ENCODE measurements around the gene CMTM3. TPM values are rescaled to one million over a fixed set of nuclear protein-coding genes. Genes with fewer than 3 reads are reported as not detected.

Gene CMTM3
- total RNA-seq, 1 experiment from 2014 or later: 12.8 TPM

DNA sequence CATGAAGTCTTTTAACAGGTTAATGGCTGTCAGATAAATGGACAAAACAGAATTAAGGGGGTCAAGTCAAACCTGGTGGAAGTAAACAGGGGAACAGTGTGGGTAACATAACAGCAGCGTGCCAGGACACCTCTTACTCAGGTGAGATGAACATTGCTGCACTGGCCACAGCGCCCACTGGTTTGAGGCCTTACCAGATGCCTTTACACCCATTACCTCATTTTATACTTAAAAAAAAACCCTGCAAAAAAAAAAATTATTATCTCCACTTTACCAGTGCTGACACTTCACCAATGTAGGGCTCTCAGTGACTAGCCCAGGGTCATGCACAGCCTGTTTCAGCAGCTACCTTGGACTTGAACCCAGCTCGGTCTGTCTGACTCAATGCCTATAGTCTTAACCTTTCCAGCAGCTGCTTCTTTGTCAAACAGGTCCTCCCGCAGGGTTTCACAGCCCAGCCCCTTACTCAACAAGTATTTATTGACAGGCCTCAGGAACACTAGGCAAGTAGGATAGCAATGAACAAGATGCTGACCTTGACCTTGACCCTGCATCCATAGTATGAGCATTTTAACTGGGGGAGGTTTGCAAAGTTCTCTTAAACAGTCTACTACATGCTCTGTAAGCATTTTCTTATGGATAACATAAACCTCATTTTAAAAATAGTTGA is 30.2 kb downstream of the CMTM3 start:
- POLR2A ChIA-PET: no interaction called here
- CTCF ChIA-PET: interaction anchor here (1.5 kb wide), 1 partner anchor 16 kb away, joined by 6 read pairs; no protein-coding TSS in a partner anchor
- RAD21 ChIA-PET (ENCODE audit: low non-redundant PET in 1 of 2, low total read pairs in 2 of 2, uncharacterized antibody in 2 of 2, unreplicated experiment in 2 of 2): no interaction called here

DNA sequence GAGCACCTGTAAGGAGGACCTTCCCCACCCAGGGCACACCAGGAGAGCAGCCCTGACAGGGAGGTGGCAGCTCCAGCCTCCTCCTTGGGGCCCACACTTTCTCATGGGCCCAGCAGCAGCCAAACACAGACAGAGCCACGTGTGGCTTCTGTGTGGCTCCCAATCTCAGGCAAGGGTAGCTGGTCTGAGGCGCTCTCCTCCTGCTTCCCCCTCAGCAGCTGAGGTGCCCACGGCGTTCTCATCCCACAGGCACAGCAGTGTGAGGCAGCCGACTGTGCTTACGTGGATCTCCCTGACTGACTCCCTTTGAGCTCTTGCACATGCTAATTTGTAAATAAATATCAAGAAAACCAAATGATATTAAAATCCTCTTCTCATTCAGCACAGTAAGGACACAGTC is 30.9 kb downstream of the CMTM3 start:
- H3K4me3 ChIP-seq (replicated peaks in 1 of 2; ENCODE audit: low read depth in 1 of 2, low read length in 2 of 2): no peak overlapping the region
- ATAC-seq: no peak
- CTCF ChIA-PET: interaction anchor here (1.5 kb wide), 1 partner anchor 15 kb away, joined by 6 read pairs; no protein-coding TSS in a partner anchor
- H4K20me1 ChIP-seq (ENCODE audit: insufficient read depth): no peaks in the 10 kb centered on the region
- RAD21 ChIA-PET (ENCODE audit: low non-redundant PET in 1 of 2, low total read pairs in 2 of 2, uncharacterized antibody in 2 of 2, unreplicated experiment in 2 of 2): no interaction called here
- DNase-seq (ENCODE audit: low read depth, low spot score): no peak
- no peaks in the 10 kb centered on the region for H3K36me3 ChIP-seq (ENCODE audit: control insufficient read depth in 1 of 2, insufficient read depth in 2 of 2, low read length in 2 of 2)
- H3K9me3 ChIP-seq (ENCODE audit: control insufficient read depth in 1 of 2, insufficient read depth in 1 of 2, low read depth in 1 of 2, low read length in 2 of 2): no peaks in the 10 kb centered on the region
- no peak overlapping the region for H3K4me2 ChIP-seq (ENCODE audit: low read length)
- no peak overlapping the region for H3K27ac ChIP-seq (ENCODE audit: low read depth, low read length)
- TF ChIP-seq SRF (IDR thresholded peaks at IDR 0.05; ENCODE audit: low read depth) (no peak), EZH2 (IDR thresholded peaks at IDR 0.05) (no peak), EZH2phosphoT487 (IDR thresholded peaks at IDR 0.05; ENCODE audit: borderline replicate concordance) (no peak), ELF1 (IDR thresholded peaks at IDR 0.05; ENCODE audit: borderline replicate concordance, low read depth) (no peak), CEBPB (IDR thresholded peaks at IDR 0.05; ENCODE audit: low read depth) (no peak), SIN3A (IDR thresholded peaks at IDR 0.05; ENCODE audit: low read depth) (no peak), ZFX (IDR thresholded peaks at IDR 0.05) (no peak), TCF7L2 (IDR thresholded peaks at IDR 0.05; ENCODE audit: borderline replicate concordance, extremely low read depth, insufficient read depth, insufficient read length) (no peak)
- TF ChIP-seq, protein P1, sequence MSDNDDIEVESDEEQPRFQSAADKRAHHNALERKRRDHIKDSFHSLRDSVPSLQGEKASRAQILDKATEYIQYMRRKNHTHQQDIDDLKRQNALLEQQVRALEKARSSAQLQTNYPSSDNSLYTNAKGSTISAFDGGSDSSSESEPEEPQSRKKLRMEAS (IDR thresholded peaks at IDR 0.05): no peak
- TF ChIP-seq, protein P2, sequence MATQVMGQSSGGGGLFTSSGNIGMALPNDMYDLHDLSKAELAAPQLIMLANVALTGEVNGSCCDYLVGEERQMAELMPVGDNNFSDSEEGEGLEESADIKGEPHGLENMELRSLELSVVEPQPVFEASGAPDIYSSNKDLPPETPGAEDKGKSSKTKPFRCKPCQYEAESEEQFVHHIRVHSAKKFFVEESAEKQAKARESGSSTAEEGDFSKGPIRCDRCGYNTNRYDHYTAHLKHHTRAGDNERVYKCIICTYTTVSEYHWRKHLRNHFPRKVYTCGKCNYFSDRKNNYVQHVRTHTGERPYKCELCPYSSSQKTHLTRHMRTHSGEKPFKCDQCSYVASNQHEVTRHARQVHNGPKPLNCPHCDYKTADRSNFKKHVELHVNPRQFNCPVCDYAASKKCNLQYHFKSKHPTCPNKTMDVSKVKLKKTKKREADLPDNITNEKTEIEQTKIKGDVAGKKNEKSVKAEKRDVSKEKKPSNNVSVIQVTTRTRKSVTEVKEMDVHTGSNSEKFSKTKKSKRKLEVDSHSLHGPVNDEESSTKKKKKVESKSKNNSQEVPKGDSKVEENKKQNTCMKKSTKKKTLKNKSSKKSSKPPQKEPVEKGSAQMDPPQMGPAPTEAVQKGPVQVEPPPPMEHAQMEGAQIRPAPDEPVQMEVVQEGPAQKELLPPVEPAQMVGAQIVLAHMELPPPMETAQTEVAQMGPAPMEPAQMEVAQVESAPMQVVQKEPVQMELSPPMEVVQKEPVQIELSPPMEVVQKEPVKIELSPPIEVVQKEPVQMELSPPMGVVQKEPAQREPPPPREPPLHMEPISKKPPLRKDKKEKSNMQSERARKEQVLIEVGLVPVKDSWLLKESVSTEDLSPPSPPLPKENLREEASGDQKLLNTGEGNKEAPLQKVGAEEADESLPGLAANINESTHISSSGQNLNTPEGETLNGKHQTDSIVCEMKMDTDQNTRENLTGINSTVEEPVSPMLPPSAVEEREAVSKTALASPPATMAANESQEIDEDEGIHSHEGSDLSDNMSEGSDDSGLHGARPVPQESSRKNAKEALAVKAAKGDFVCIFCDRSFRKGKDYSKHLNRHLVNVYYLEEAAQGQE (IDR thresholded peaks at IDR 0.05; ENCODE audit: low read depth): no peak
- intact Hi-C loops (cut with micrococcal nuclease): no loop called here
- no peaks in the 10 kb centered on the region for H3K79me2 ChIP-seq (ENCODE audit: insufficient read depth, low read length)
- POLR2A ChIA-PET: no interaction called here
- H3K4me1 ChIP-seq (ENCODE audit: control insufficient read depth in 1 of 2, insufficient read depth in 2 of 2, low read length in 2 of 2): peaks cover 4 to 7% of the 10 kb centered on the region in 2 experiments; a peak in 2 of 4 replicates
- no peak overlapping the region for H3K9ac ChIP-seq (ENCODE audit: low read length)
- no TSS peak for BruUV-seq (replicated peaks)
- H3K9me2 ChIP-seq (ENCODE audit: insufficient read depth): no peaks in the 10 kb centered on the region
- no peaks in the 10 kb centered on the region for H3K27me3 ChIP-seq (ENCODE audit: insufficient read depth, low read length)
- no peak overlapping the region for H2AFZ ChIP-seq (ENCODE audit: low read depth, low read length, poor library complexity, severe bottlenecking)

More for the DNA sequence above, 30.2 kb downstream of the CMTM3 start:
- Histone ChIP-seq H3K4me1 (ENCODE audit: control insufficient read depth in 1 of 2, insufficient read depth in 2 of 2, low read length in 2 of 2) (peaks cover 2 to 3% of the 10 kb centered on the region in 2 experiments; a peak in 2 of 4 replicates), H3K9me2 (ENCODE audit: insufficient read depth) (no peaks in the 10 kb centered on the region), H3K9ac (ENCODE audit: low read length) (no peak overlapping the region), H3K79me2 (ENCODE audit: insufficient read depth, low read length) (no peaks in the 10 kb centered on the region), H3K4me3 (replicated peaks in 1 of 2; ENCODE audit: low read depth in 1 of 2, low read length in 2 of 2) (no peak overlapping the region), H4K20me1 (ENCODE audit: insufficient read depth) (no peaks in the 10 kb centered on the region), H2AFZ (ENCODE audit: low read depth, low read length, poor library complexity, severe bottlenecking) (no peak overlapping the region), H3K27me3 (ENCODE audit: insufficient read depth, low read length) (no peaks in the 10 kb centered on the region), H3K4me2 (ENCODE audit: low read length) (no peak overlapping the region), H3K36me3 (ENCODE audit: control insufficient read depth in 1 of 2, insufficient read depth in 2 of 2, low read length in 2 of 2) (no peaks in the 10 kb centered on the region), H3K9me3 (ENCODE audit: control insufficient read depth in 1 of 2, insufficient read depth in 1 of 2, low read depth in 1 of 2, low read length in 2 of 2) (no peaks in the 10 kb centered on the region), H3K27ac (ENCODE audit: low read depth, low read length) (no peak overlapping the region)
- no peak for TF ChIP-seq RAD21 (IDR thresholded peaks at IDR 0.05; ENCODE audit: low read depth)
- TF ChIP-seq, protein P3, sequence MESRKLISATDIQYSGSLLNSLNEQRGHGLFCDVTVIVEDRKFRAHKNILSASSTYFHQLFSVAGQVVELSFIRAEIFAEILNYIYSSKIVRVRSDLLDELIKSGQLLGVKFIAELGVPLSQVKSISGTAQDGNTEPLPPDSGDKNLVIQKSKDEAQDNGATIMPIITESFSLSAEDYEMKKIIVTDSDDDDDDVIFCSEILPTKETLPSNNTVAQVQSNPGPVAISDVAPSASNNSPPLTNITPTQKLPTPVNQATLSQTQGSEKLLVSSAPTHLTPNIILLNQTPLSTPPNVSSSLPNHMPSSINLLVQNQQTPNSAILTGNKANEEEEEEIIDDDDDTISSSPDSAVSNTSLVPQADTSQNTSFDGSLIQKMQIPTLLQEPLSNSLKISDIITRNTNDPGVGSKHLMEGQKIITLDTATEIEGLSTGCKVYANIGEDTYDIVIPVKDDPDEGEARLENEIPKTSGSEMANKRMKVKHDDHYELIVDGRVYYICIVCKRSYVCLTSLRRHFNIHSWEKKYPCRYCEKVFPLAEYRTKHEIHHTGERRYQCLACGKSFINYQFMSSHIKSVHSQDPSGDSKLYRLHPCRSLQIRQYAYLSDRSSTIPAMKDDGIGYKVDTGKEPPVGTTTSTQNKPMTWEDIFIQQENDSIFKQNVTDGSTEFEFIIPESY (IDR thresholded peaks at IDR 0.05; ENCODE audit: extremely low read depth, insufficient replicate concordance, low read length): no peak
- no peak for TF ChIP-seq EZH2 (IDR thresholded peaks at IDR 0.05)
- TF ChIP-seq POLR2AphosphoS5 (IDR thresholded peaks at IDR 0.05; ENCODE audit: low read depth, low read length): no peak
- TF ChIP-seq, protein P4, sequence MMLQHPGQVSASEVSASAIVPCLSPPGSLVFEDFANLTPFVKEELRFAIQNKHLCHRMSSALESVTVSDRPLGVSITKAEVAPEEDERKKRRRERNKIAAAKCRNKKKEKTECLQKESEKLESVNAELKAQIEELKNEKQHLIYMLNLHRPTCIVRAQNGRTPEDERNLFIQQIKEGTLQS (IDR thresholded peaks at IDR 0.05): no peak
- TF ChIP-seq EGR1 (IDR thresholded peaks at IDR 0.05; ENCODE audit: low read depth): no peak
- BruUV-seq (replicated peaks): TSS peak; percentile 27
- intact Hi-C loops (cut with micrococcal nuclease): no loop called here
- no peak for ATAC-seq
- DNase-seq (ENCODE audit: low read depth, low spot score): no peak

All from HCT116 (cell line).